ENCODE measurements around the gene ADGRD1. TPM values are rescaled to one million over a fixed set of nuclear protein-coding genes. Genes with fewer than 3 reads are reported as not detected.

The ADGRD1 gene
- total and polyA plus RNA-seq, 2 of the 8 experiments (the other 6 are each of a cell fraction or from before 2014, with no cell fraction given), result 0.36 to 0.48 TPM

GRCh38 chr12:131093971-131094830 lies 140.5 kb downstream of the ADGRD1 start:
- Histone ChIP-seq H3K9me3 (ENCODE audit: insufficient read depth in 2 of 2, low read depth in 1 of 2, low read length in 1 of 2) (no peaks in the 10 kb centered on the region), H3K56ac (replicated peaks; ENCODE audit: insufficient read length, low read depth, low read length) (no peak overlapping the region), H4K8ac (ENCODE audit: extremely low read depth, insufficient read depth, low read length) (no peak overlapping the region), H2BK20ac (ENCODE audit: low read length) (no peak overlapping the region), H4K5ac (ENCODE audit: insufficient read length, low read depth, low read length) (no peak overlapping the region), H2BK15ac (ENCODE audit: low read length) (no peak overlapping the region), H2AK5ac (ENCODE audit: low read depth, low read length) (no peak overlapping the region), H3K4me2 (ENCODE audit: insufficient read depth in 1 of 2, low read depth in 2 of 2, low read length in 2 of 2) (no peak overlapping the region), H3K79me2 (ENCODE audit: control insufficient read depth in 1 of 2, insufficient read depth in 2 of 2, low read length in 2 of 2) (no peaks in the 10 kb centered on the region), H2BK12ac (ENCODE audit: low read depth, low read length) (no peak overlapping the region), H2BK5ac (ENCODE audit: low read depth, low read length) (no peak overlapping the region), H3K4me3 (ENCODE audit: extremely low read depth in 1 of 4, insufficient read depth in 2 of 4, low read depth in 3 of 4, low read length in 4 of 4) (no peak overlapping the region), H3K4ac (replicated peaks; ENCODE audit: insufficient read length, low read depth, low read length) (no peak overlapping the region), H3K23me2 (ENCODE audit: low read depth, low read length) (no peaks in the 10 kb centered on the region), H4K91ac (replicated peaks; ENCODE audit: insufficient read length, low read length) (no peak overlapping the region), H3K23ac (ENCODE audit: insufficient read length) (no peak overlapping the region), H2BK120ac (replicated peaks; ENCODE audit: low read depth, low read length) (no peak overlapping the region), H3K9ac (replicated peaks in 1 of 4; ENCODE audit: extremely low read depth in 1 of 4, low read depth in 3 of 4, low read length in 3 of 4) (no peak overlapping the region), H2AFZ (ENCODE audit: low read length) (no peak overlapping the region), H4K20me1 (replicated peaks in 1 of 2; ENCODE audit: control insufficient read depth in 1 of 2, insufficient read depth in 2 of 2, low read length in 2 of 2) (no peaks in the 10 kb centered on the region), H3K27ac (ENCODE audit: low read depth, low read length) (no peak overlapping the region), H3K79me1 (ENCODE audit: low read depth, low read length) (no peaks in the 10 kb centered on the region), H3K27me3 (replicated peaks in 1 of 4; ENCODE audit: control insufficient read depth in 3 of 4, extremely low read depth in 1 of 4, insufficient read depth in 3 of 4, low read length in 3 of 4) (no peaks in the 10 kb centered on the region; a peak in 1 of 7 replicates), H3K36me3 (ENCODE audit: control insufficient read depth in 2 of 4, insufficient read depth in 4 of 4, low read length in 3 of 4) (no peaks in the 10 kb centered on the region), H3K4me1 (replicated peaks in 1 of 4; ENCODE audit: control insufficient read depth in 3 of 4, insufficient read depth in 4 of 4, low read length in 3 of 4) (no peaks in the 10 kb centered on the region), H3K18ac (ENCODE audit: extremely low read depth, low read length) (no peak overlapping the region), H3K14ac (ENCODE audit: insufficient read length) (no peak overlapping the region)
- ChIA-PET POLR2A (ENCODE audit: partially characterized antibody) (no interaction called here), CTCF (ENCODE audit: partially characterized antibody) (interaction anchor here (0.6 to 1.9 kb wide), 7 partner anchors 10 to 333 kb away, joined by 3 to 21 read pairs (median 3); no protein-coding TSS in a partner anchor)
- DNase-seq (ENCODE audit: low read depth in 1 of 2, low spot score in 2 of 2) (no peak), FAIRE-seq (no peak)
- no peak for TF ChIP-seq POLR2A (IDR thresholded peaks at IDR 0.05; ENCODE audit: control extremely low read depth in 1 of 2, low read depth in 2 of 2, low read length in 2 of 2)
- no peak for TF ChIP-seq NRF1 (IDR thresholded peaks at IDR 0.05; ENCODE audit: low read depth, low read length)
- 87% methylated on average over 10 of the region's 11 CpGs; no CpG with 5 or more reads in 1 of the 2 experiments for WGBS, 2 experiments (ENCODE audit: extremely low coverage in 1 of 2, insufficient coverage in 1 of 2, insufficient read length in 1 of 2, insufficient replicate concordance in 2 of 2, low coverage in 1 of 2, low lambda C conversion rate in 2 of 2, missing lambda C conversion rate in 1 of 2)

Measured in H1 (cell line).